Measurements from ENCODE around the gene MAK. TPM values are rescaled to one million over a fixed set of nuclear protein-coding genes. Genes with fewer than 3 reads are reported as not detected.

The MAK gene
- total and polyA plus RNA-seq, 2 of the 13 experiments (the other 11 are each of a cell fraction or from before 2014, with no cell fraction given): 0.04 TPM; not detected in 1

DNA sequence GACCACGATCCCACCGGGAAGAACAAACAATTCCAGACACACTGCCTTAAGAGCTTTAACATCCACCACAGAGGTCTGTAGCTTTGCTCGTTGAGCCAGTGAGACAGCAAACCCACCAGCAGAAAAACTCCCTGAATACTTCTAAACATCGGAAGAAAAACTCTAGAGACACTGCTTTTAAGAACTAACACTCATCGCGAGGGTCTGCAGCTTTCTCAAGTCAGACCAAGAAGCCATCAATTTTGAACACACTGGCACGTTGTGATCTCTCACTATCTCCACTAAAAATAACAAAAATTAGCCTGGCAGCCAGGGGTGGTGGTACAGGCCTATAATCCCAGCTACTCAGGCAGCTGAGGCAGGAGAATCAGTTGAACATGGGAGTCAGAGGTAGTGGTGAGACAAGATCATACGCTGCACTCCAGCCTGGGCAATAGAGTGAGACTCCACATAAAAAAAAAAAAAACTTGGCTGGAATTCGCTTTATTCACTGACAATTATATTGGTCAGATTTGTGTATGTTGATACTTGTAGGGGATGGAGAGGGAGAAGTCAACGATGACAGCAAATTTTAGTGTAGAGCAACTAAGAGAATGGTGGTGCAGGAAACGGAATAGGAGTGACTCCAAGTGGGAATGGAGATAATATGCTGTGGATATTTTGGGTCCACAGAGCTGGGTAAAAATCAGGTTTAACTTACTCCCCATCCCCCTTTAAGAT, 116.3 kb downstream of the MAK start (continued):
- TF ChIP-seq TBL1XR1 (IDR thresholded peaks at IDR 0.05; ENCODE audit: borderline replicate concordance, low read length, partially characterized antibody): no peak
- TF ChIP-seq, protein P1, sequence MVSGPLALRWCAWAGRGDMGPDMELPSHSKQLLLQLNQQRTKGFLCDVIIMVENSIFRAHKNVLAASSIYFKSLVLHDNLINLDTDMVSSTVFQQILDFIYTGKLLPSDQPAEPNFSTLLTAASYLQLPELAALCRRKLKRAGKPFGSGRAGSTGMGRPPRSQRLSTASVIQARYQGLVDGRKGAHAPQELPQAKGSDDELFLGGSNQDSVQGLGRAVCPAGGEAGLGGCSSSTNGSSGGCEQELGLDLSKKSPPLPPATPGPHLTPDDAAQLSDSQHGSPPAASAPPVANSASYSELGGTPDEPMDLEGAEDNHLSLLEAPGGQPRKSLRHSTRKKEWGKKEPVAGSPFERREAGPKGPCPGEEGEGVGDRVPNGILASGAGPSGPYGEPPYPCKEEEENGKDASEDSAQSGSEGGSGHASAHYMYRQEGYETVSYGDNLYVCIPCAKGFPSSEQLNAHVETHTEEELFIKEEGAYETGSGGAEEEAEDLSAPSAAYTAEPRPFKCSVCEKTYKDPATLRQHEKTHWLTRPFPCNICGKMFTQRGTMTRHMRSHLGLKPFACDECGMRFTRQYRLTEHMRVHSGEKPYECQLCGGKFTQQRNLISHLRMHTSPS (CRISPR knock-in tag; IDR thresholded peaks at IDR 0.05; ENCODE audit: low read depth): no peak
- no peak for TF ChIP-seq IRX3 (CRISPR knock-in tag; IDR thresholded peaks at IDR 0.05; ENCODE audit: borderline replicate concordance, low read depth)
- TF ChIP-seq RBFOX2 (IDR thresholded peaks at IDR 0.05; ENCODE audit: low read depth, low read length): peak; percentile 59
- TF ChIP-seq ZFP36 (IDR thresholded peaks at IDR 0.05; ENCODE audit: borderline replicate concordance, low read depth, low read length, partially characterized antibody): no peak
- 0 out of 2 replicates have a peak, but pooled peaks have one; percentile 9 for TF ChIP-seq KDM4B (CRISPR knock-in tag; IDR thresholded peaks at IDR 0.05)
- 0 out of 2 replicates have a peak, but pooled peaks have one; percentile 11 for TF ChIP-seq ZNF557 (CRISPR knock-in tag; IDR thresholded peaks at IDR 0.05)
- no peak for TF ChIP-seq ZMYM2 (CRISPR knock-in tag; IDR thresholded peaks at IDR 0.05)
- no peak for TF ChIP-seq ERF (CRISPR knock-in tag; IDR thresholded peaks at IDR 0.05)
- TF ChIP-seq, protein P2, sequence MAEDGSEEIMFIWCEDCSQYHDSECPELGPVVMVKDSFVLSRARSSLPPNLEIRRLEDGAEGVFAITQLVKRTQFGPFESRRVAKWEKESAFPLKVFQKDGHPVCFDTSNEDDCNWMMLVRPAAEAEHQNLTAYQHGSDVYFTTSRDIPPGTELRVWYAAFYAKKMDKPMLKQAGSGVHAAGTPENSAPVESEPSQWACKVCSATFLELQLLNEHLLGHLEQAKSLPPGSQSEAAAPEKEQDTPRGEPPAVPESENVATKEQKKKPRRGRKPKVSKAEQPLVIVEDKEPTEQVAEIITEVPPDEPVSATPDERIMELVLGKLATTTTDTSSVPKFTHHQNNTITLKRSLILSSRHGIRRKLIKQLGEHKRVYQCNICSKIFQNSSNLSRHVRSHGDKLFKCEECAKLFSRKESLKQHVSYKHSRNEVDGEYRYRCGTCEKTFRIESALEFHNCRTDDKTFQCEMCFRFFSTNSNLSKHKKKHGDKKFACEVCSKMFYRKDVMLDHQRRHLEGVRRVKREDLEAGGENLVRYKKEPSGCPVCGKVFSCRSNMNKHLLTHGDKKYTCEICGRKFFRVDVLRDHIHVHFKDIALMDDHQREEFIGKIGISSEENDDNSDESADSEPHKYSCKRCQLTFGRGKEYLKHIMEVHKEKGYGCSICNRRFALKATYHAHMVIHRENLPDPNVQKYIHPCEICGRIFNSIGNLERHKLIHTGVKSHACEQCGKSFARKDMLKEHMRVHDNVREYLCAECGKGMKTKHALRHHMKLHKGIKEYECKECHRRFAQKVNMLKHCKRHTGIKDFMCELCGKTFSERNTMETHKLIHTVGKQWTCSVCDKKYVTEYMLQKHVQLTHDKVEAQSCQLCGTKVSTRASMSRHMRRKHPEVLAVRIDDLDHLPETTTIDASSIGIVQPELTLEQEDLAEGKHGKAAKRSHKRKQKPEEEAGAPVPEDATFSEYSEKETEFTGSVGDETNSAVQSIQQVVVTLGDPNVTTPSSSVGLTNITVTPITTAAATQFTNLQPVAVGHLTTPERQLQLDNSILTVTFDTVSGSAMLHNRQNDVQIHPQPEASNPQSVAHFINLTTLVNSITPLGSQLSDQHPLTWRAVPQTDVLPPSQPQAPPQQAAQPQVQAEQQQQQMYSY (CRISPR knock-in tag; IDR thresholded peaks at IDR 0.05): peak; percentile 56; the same call in 1 of the 2 replicates
- peak; percentile 46; the same call in 1 of the 2 replicates for TF ChIP-seq POLR2AphosphoS5 (IDR thresholded peaks at IDR 0.05; ENCODE audit: low read depth, low read length)
- TF ChIP-seq MED13 (CRISPR knock-in tag; IDR thresholded peaks at IDR 0.05): 0 out of 2 replicates have a peak, but pooled peaks have one; percentile 28
- TF ChIP-seq ZNF547 (CRISPR knock-in tag; IDR thresholded peaks at IDR 0.05): no peak
- no peak for TF ChIP-seq ZIK1 (CRISPR knock-in tag; IDR thresholded peaks at IDR 0.05; ENCODE audit: borderline replicate concordance, low read depth)
- TF ChIP-seq, protein P3, sequence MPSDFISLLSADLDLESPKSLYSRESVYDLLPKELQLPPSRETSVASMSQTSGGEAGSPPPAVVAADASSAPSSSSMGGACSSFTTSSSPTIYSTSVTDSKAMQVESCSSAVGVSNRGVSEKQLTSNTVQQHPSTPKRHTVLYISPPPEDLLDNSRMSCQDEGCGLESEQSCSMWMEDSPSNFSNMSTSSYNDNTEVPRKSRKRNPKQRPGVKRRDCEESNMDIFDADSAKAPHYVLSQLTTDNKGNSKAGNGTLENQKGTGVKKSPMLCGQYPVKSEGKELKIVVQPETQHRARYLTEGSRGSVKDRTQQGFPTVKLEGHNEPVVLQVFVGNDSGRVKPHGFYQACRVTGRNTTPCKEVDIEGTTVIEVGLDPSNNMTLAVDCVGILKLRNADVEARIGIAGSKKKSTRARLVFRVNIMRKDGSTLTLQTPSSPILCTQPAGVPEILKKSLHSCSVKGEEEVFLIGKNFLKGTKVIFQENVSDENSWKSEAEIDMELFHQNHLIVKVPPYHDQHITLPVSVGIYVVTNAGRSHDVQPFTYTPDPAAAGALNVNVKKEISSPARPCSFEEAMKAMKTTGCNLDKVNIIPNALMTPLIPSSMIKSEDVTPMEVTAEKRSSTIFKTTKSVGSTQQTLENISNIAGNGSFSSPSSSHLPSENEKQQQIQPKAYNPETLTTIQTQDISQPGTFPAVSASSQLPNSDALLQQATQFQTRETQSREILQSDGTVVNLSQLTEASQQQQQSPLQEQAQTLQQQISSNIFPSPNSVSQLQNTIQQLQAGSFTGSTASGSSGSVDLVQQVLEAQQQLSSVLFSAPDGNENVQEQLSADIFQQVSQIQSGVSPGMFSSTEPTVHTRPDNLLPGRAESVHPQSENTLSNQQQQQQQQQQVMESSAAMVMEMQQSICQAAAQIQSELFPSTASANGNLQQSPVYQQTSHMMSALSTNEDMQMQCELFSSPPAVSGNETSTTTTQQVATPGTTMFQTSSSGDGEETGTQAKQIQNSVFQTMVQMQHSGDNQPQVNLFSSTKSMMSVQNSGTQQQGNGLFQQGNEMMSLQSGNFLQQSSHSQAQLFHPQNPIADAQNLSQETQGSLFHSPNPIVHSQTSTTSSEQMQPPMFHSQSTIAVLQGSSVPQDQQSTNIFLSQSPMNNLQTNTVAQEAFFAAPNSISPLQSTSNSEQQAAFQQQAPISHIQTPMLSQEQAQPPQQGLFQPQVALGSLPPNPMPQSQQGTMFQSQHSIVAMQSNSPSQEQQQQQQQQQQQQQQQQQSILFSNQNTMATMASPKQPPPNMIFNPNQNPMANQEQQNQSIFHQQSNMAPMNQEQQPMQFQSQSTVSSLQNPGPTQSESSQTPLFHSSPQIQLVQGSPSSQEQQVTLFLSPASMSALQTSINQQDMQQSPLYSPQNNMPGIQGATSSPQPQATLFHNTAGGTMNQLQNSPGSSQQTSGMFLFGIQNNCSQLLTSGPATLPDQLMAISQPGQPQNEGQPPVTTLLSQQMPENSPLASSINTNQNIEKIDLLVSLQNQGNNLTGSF (CRISPR knock-in tag; IDR thresholded peaks at IDR 0.05): 0 out of 2 replicates have a peak, but pooled peaks have one; percentile 14
- TF ChIP-seq MEF2D (CRISPR knock-in tag; IDR thresholded peaks at IDR 0.05): no peak
- 0 out of 2 replicates have a peak, but pooled peaks have one; percentile 15 for TF ChIP-seq ZNF615 (CRISPR knock-in tag; IDR thresholded peaks at IDR 0.05; ENCODE audit: borderline replicate concordance)
- TF ChIP-seq SYNCRIP (IDR thresholded peaks at IDR 0.05; ENCODE audit: insufficient read depth, low read depth, low read length): no peak
